CD4-positive, alpha-beta T cell (primary cell): ENCODE results near the gene FBN1. TPM values are rescaled to one million over a fixed set of nuclear protein-coding genes. Genes with fewer than 3 reads are reported as not detected.

Source experiments
- ATAC-seq: fragments of 200-7000 bp; cut with Tn5 transposase; one replicate; pipeline ENCODE4 v1.10.0; 2022; ENCODE audit warnings: mild to moderate bottlenecking; ENCODE audit not compliant: poor library complexity
- CTCF ChIA-PET: fragments of 350-600 bp; sonication (Branson Sonifier 250); formaldehyde crosslinking; loops from one replicate; lab custom pipeline; 2021; ENCODE audit warnings: antibody characterized with exemption, inconsistent platforms; lab: Charles Lee
- POLR2A ChIA-PET: fragments of 350-600 bp; sonication (Branson Sonifier 250); formaldehyde crosslinking; loops from one replicate; lab custom pipeline; 2021; ENCODE audit warnings: antibody characterized with exemption, inconsistent platforms; lab: Charles Lee
- DNase-seq, 14 experiments: peaks; one replicate each; pipeline ENCODE4 v3.0.0-alpha.2; 2013 to 2020; ENCODE audit warnings: mixed read lengths in 2 of 14
- H3K27ac ChIP-seq, 2 donors: one replicate each; pipeline versions ENCODE4 v1.5.1 to v1.7.0; 2013; ENCODE audit warnings: low read length in 2 of 2, low read depth in 1 of 2, mild to moderate bottlenecking in 1 of 2
- H3K27me3 ChIP-seq, 2 experiments: 1 replicate in 1 of 2; 2 replicates in 1 of 2; pipeline versions ENCODE4 v1.6.1 to v1.7.0; 2013; ENCODE audit warnings: low read length in 2 of 2, control low read depth in 1 of 2, mild to moderate bottlenecking in 1 of 2, moderate library complexity in 1 of 2; ENCODE audit not compliant: insufficient read depth in 2 of 2, control insufficient read depth in 1 of 2
- H3K36me3 ChIP-seq: one replicate; pipeline ENCODE4 v1.6.1; 2013; ENCODE audit warnings: low read length, control low read depth; ENCODE audit not compliant: insufficient read depth
- H3K4me1 ChIP-seq: one replicate; pipeline ENCODE4 v1.6.1; 2013; ENCODE audit warnings: low read length, control low read depth; ENCODE audit not compliant: insufficient read depth
- H3K4me3 ChIP-seq: one replicate; pipeline ENCODE4 v1.5.1; 2013; ENCODE audit warnings: mild to moderate bottlenecking, low read length, moderate library complexity
- H3K9me3 ChIP-seq, 2 experiments: 1 replicate in 1 of 2; 2 replicates in 1 of 2; pipeline versions ENCODE4 v1.6.1 to v1.7.0; 2013; ENCODE audit warnings: low read length in 2 of 2, mild to moderate bottlenecking in 2 of 2, control low read depth in 1 of 2, moderate library complexity in 1 of 2; ENCODE audit not compliant: control insufficient read depth in 1 of 2, insufficient read depth in 1 of 2
- H3K27ac Mint-ChIP-seq: one replicate; pipeline ENCODE4 v1.8.0; 2020; ENCODE audit warnings: mixed read lengths
- H3K27me3 Mint-ChIP-seq: one replicate; pipeline ENCODE4 v1.8.0; 2021; ENCODE audit warnings: mixed read lengths
- H3K36me3 Mint-ChIP-seq: one replicate; pipeline ENCODE4 v1.8.0; 2021; ENCODE audit warnings: low read depth, mixed read lengths
- H3K4me1 Mint-ChIP-seq: one replicate; pipeline ENCODE4 v1.8.0; 2021; ENCODE audit warnings: low read depth, mixed read lengths
- H3K4me3 Mint-ChIP-seq: one replicate; pipeline ENCODE4 v1.8.0; 2020; ENCODE audit warnings: mild to moderate bottlenecking, mixed read lengths
- H3K9me3 Mint-ChIP-seq: one replicate; pipeline ENCODE4 v1.8.0; 2020; ENCODE audit warnings: mixed read lengths
- CTCF ChIP-seq: fragments of 200-600 bp; IDR thresholded peaks from one replicate; pipeline ENCODE4 v1.8.0; 2022; ENCODE audit warnings: antibody characterized with exemption, mild to moderate bottlenecking
- intact Hi-C, 2 experiments: fragments of 100-400 bp; cut with DNase I in 1 of 2; cut with micrococcal nuclease in 1 of 2; formaldehyde crosslinking; loops; one replicate each; pipeline versions ENCODE4 v1.15.1 to v1.9.0; 2023 to 2025; cut with DNase I, micrococcal nuclease
- total RNA-seq, 174 experiments: library from RNA in 2 of 174; stranded (reverse) in 2 of 174; gene quantifications; one replicate each; pipeline ENCODE4 v1.2.3 and lab custom pipeline; 2021 to 2026

FBN1 gene
- total RNA-seq, 2 experiments from 2014 or later, result 0.11 to 0.25 TPM

- no peaks in the 10 kb centered on the region for H3K36me3 ChIP-seq
- no peaks in the 10 kb centered on the region for H3K4me1 ChIP-seq
- CTCF ChIA-PET, result interaction anchor here (1.0 kb wide), 1 partner anchor 8 kb away, joined by 3 read pairs; no protein-coding TSS in a partner anchor
- no peaks in the 10 kb centered on the region for H3K9me3 ChIP-seq
- DNase-seq (no peak), ATAC-seq (no peak)
- H3K27ac ChIP-seq, result no peak overlapping the region
- H3K27me3 Mint-ChIP-seq, result no peaks in the 10 kb centered on the region
- POLR2A ChIA-PET, result no interaction called here
- no peaks in the 10 kb centered on the region for H3K36me3 Mint-ChIP-seq
- H3K27me3 ChIP-seq, result no peaks in the 10 kb centered on the region
- intact Hi-C loops, result no loop called here
- no peaks in the 10 kb centered on the region for H3K4me1 Mint-ChIP-seq
- no peak overlapping the region for H3K4me3 Mint-ChIP-seq
- no peak overlapping the region for H3K27ac Mint-ChIP-seq
- no peak overlapping the region for H3K4me3 ChIP-seq
- H3K9me3 Mint-ChIP-seq, result no peaks in the 10 kb centered on the region
- TF ChIP-seq CTCF, result no peak
These were observed 65.4 kb downstream of the FBN1 start for GRCh38 chr15:48579945-48580671.

- H3K36me3 ChIP-seq, result no peaks in the 10 kb centered on the region
- no peak overlapping the region for H3K4me3 Mint-ChIP-seq
- POLR2A ChIA-PET, result no interaction called here
These were observed 66.5 kb downstream of the FBN1 start for GRCh38 chr15:48578965-48579364.

GRCh38 chr15:48577469-48577868 is 68.0 kb downstream of the FBN1 start:
- H3K27ac ChIP-seq, result no peak overlapping the region
- Mint-ChIP-seq H3K36me3 (no peaks in the 10 kb centered on the region), H3K4me3 (no peak overlapping the region), H3K4me1 (no peaks in the 10 kb centered on the region), H3K9me3 (no peaks in the 10 kb centered on the region), H3K27ac (no peak overlapping the region), H3K27me3 (no peaks in the 10 kb centered on the region)
- POLR2A ChIA-PET, result no interaction called here
- no peaks in the 10 kb centered on the region for H3K9me3 ChIP-seq
- no peaks in the 10 kb centered on the region for H3K27me3 ChIP-seq
- no peaks in the 10 kb centered on the region for H3K4me1 ChIP-seq
- ATAC-seq (no peak), DNase-seq (no peak)
- CTCF ChIA-PET, result no interaction called here
- intact Hi-C loops, result no loop called here
- no peak for TF ChIP-seq CTCF
- H3K36me3 ChIP-seq, result no peaks in the 10 kb centered on the region
- H3K4me3 ChIP-seq, result no peak overlapping the region

More at GRCh38 chr15:48578965-48579364, 66.5 kb downstream of the FBN1 start:
- Mint-ChIP-seq H3K9me3 (no peaks in the 10 kb centered on the region), H3K27me3 (no peaks in the 10 kb centered on the region), H3K4me1 (no peaks in the 10 kb centered on the region), H3K36me3 (no peaks in the 10 kb centered on the region), H3K27ac (no peak overlapping the region)
- Histone ChIP-seq H3K27ac (no peak overlapping the region), H3K4me1 (no peaks in the 10 kb centered on the region), H3K4me3 (no peak overlapping the region), H3K27me3 (no peaks in the 10 kb centered on the region), H3K9me3 (no peaks in the 10 kb centered on the region)
- ATAC-seq (no peak), DNase-seq (no peak)
- intact Hi-C loops, result no loop called here
- CTCF ChIA-PET, result interaction anchor here (1.0 kb wide), 1 partner anchor 9 kb away, joined by 3 read pairs; no protein-coding TSS in a partner anchor
- TF ChIP-seq CTCF, result no peak
